GM18909 (cell line): ENCODE data around the gene ITPR1.
"Not testable (repeated sequence)": the region's sequence is repeated elsewhere in the genome, so short reads cannot be mapped to it uniquely, and the experiment has no call there.

ENCODE experiments used
- ATAC-seq: cut with Tn5 transposase; IDR thresholded peaks from one replicate; pipeline ENCODE4 v1.9.1; 2021; ENCODE audit warnings: mild to moderate bottlenecking; ENCODE audit not compliant: unreplicated experiment, poor library complexity

ITPR1 gene

GRCh38 chr3:4751029-4751501 lies 257.9 kb downstream of the ITPR1 start:
- ATAC-seq, result no peak

- no peak for ATAC-seq
These were observed 258.5 kb downstream of the ITPR1 start for GRCh38 chr3:4751502-4752101.

GRCh38 chr3:4752201-4753072 lies 259.3 kb downstream of the ITPR1 start:
- peak; percentile 41 for ATAC-seq

GRCh38 chr3:4753073-4753691 lies 260.0 kb downstream of the ITPR1 start:
- peak; percentile 20 for ATAC-seq

GRCh38 chr3:4754180-4755086 lies 261.3 kb downstream of the ITPR1 start:
- peak; percentile 60 for ATAC-seq

- ATAC-seq, result no peak
These were observed 262.4 kb downstream of the ITPR1 start for GRCh38 chr3:4755566-4755965.

GRCh38 chr3:4756057-4756775 lies 263.1 kb downstream of the ITPR1 start:
- no peak for ATAC-seq

GRCh38 chr3:4756855-4757574 lies 263.9 kb downstream of the ITPR1 start:
- peak; percentile 47 for ATAC-seq

- no peak for ATAC-seq
These were observed 264.6 kb downstream of the ITPR1 start for GRCh38 chr3:4757575-4758248.

GRCh38 chr3:4758249-4758860 lies 265.2 kb downstream of the ITPR1 start:
- no peak for ATAC-seq

- no peak for ATAC-seq
These were observed 266.0 kb downstream of the ITPR1 start for GRCh38 chr3:4758957-4759656.

- ATAC-seq, result no peak
These were observed 266.7 kb downstream of the ITPR1 start for GRCh38 chr3:4759689-4760312.

GRCh38 chr3:4761759-4762158 lies 268.6 kb downstream of the ITPR1 start:
- no peak for ATAC-seq

- ATAC-seq, result not testable (repeated sequence)
These were observed 269.5 kb downstream of the ITPR1 start for GRCh38 chr3:4762481-4763230.

GRCh38 chr3:4763604-4764247 lies 270.6 kb downstream of the ITPR1 start:
- ATAC-seq, result no peak

- no peak for ATAC-seq
These were observed 272.1 kb downstream of the ITPR1 start for GRCh38 chr3:4765212-4765611.
